SW 1271 (cell line): ENCODE data around the gene PLIN5.

ENCODE experiments used
- DNase-seq, 2 experiments: peaks; one replicate each; lab custom pipeline; 2025; lab: John Stamatoyannopoulos, UW

PLIN5 gene

DNA sequence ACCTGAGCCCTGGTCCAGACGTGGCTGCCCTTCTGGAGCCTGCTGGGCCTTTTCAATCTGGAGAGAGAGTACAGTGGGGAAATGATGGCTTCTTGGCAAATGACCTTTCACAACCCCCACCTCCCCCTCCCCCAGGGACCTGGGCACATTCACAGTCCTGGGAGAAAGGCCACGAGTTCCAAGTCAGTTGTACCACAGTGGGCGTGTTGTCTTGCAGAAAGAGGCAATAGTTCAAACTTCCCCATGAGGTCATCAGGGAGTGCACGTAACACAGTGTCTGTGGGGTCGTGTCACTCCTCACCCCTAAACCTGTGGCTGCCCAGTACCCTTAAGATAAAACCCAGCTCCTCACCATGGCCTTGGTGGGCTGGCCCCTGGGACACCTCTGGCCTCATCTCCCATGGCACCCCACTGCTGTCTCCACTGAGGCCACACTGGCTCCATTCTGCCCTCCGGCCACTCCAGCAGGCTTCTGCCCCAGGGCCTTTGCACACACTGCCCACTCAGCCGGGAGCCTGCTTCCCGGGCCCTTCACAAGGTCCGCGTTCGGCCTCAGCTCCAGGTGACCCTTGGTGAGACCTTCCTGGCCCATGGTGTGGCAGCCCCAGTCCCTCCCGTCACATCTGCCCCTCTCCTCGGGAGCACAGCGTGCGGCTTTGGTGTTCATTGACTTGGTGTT, 30.0 kb downstream of the PLIN5 start:
- no peak for DNase-seq

GRCh38 chr19:4504297-4504701, 30.7 kb downstream of the PLIN5 start:
- no peak for DNase-seq

GRCh38 chr19:4503825-4504170, 31.2 kb downstream of the PLIN5 start:
- DNase-seq = no peak

DNA sequence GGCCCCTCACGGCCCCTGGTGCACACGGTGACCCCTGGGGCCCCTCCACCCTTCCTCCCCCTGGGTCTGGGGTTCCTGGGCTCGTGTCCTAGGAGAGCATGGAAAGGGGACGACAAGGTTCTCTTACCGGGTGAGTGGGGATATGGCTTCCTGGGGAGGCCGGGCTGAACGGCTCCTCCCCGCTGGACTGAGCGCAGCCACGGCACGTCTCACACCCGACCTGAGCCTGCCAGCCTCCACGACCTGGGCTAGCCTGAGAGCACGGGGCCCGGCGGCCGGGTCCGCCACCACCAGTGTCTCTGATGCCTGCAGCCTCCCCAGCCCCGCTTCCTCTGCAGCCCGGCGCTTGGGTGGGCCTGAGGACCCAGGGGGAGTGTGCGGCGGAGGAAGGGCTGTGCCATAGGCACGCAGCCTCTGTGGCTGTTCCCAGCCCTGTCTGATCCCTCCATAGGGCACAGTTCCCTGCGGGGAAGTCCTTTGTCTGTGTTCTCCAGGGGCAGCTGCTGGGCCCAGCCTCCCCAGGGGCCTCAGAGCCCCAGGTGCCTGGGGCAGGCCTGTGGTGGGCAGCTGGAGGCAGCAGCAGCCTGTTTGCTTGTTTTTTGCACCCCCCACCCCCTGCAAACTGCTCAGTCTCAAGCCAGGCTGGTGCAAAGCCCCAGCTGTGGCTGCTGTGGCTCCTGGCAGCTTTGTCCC, 31.7 kb downstream of the PLIN5 start:
- DNase-seq = no peak

DNA sequence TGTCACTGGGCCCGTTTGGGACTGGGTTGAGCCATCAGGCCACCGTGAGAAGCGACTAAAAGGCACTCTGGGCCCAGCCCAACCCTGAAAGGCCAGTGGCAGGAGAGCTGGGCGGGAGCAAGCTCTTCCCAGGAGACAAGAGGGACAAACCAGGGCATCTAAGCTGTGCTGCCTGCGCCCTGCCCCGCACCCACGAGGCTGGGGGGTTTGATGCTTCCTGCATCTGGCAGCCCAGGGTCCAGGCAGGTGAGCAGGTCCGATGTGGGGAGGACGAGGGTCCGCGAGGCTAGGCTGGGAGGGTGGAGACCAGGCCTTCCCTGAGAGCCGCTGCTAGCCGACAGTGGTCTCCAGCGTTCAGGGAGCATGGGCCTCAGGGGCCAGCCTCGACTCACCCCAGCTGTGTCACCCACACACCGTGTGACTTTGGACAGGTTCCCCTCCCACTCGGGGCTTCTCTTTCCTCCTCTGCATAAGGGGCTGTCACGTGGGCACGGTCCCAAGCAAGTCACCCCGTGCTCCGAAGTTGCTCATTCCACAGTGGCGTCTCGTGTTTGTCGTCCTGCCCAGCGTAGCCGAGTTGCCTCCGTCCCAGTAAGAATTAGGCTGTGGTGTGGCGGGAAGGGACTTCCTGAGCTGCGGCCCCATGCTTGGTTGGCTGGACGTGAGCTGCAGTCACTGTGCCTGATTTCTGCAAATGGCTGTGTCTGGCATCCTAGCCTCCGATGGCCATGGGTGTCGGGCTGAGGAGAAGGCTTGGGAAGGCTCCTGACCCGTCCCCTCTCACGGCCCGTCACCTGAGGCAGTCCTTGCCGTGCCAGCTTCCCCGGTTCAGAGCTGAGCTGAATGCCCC, 32.5 kb downstream of the PLIN5 start:
- no peak for DNase-seq

- no peak for DNase-seq
Measured at GRCh38 chr19:4501691-4502090, 33.3 kb downstream of the PLIN5 start.

DNA sequence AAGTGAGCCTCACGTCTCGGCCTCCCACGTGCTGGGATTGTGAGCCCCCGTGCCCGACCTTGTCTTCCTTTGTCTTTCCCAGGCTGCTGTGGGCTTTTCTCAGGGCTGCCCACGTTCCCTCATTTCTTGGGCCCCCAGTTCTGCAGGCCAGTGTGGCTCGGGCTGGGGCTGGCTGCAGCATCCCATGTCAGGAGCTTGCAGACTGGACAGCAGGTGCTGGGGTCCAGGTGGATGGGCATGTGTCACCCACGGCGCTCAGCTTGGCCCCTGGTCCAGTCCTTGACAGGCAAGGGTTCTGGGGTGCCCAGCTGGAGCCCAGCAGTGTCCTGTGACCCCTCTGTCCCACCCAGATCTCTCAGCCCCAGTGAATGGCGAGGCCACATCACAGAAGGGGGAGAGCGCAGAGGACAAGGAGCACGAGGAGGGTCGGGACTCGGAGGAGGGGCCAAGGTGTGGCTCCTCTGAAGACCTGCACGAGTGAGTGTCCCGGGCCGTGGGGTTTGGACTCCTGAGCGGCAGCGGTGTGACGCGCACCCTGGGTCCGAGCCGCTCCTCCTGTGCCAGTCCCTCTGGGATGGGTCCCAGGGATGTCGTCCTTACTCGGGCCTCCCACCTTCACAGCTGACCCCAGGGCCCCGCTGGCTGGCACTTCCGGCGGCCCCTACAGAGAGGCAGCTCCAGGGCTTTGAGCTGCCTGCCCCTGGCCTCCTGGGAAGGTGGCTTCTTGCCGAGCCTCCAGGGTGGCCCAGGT, 34.0 kb downstream of the PLIN5 start:
- DNase-seq = no peak

DNA sequence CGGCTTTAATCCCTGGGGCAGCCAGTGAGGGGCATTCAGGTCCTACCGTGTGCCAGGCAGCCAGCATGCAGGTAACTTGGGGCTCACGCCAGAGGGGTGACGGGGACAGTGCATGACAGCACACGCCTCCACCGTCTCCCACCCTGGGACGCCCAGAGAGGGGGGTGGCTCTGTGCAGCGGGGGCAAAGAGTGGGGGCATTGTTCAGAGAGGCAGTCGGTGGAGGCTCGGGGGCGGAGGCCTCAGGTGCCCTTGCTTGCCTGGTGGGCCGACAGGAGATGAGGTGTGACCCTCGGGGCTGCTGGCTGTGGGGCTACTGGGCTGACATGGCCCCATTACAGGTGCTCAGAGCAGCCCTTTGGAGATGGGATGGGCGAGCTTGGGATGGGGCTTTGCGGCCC, 35.2 kb downstream of the PLIN5 start:
- no peak for DNase-seq

- no peak for DNase-seq
Measured at GRCh38 chr19:4499318-4499717, 35.7 kb downstream of the PLIN5 start.

DNA sequence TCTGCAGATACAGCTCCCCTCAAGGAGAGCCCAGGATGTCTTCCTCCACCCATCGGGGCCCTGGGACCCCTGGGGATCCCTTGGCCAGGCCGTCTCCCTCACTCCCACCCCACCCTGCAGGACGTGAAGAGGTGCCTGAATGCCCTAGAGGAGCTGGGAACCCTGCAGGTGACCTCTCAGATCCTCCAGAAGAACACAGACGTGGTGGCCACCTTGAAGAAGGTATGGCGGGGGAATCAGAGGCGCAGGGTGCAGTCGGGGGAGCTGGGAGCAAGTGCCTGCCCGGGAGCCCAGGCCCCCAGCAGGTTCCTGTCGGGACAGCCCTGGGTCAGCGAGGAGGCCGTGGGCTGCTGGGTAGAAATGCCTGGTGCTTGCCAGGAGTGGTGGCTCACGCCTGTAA, 36.3 kb downstream of the PLIN5 start:
- no peak for DNase-seq

GRCh38 chr19:4497770-4498389, 37.1 kb downstream of the PLIN5 start:
- DNase-seq = no peak

- no peak for DNase-seq
Measured at GRCh38 chr19:4496304-4496703, 38.7 kb downstream of the PLIN5 start.

DNA sequence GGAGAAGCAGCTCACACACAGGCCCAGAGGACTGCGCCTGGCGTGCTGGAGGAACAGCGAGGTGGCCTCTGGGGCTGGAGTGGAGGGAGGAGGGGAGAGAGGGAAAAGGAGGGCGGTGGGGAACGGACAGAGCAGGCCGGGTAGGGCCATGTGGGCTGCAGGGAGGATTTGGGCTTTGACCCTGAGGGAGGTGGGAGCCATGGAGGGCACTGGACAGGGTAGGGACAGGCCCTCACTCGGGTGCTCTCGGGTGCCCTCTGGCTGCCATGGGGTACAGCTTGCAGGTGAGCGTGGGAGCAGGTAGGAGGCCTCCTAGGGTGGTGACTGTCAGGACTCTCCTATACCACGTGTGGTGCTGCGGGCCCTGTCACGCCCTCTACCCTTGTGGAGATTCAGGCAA, 39.6 kb downstream of the PLIN5 start:
- DNase-seq = no peak

DNA sequence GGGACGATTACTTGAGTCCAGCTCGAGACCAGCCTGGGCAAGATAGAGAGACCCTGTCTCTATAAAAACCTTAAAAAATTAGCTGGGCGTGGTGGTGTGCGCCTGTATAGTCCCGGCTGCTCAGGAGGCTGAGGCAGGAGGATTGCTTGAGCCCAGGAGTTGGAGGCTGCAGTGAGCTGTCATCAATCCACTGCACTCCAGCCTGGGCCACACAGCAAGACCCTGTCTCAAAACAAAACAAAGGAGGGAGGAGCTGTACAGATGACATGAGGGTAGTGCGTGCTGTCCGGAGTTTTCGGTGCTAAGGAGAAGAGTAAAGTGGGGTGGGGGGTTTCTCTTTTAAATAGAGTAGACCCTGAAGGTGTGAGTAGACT, 40.3 kb downstream of the PLIN5 start:
- no peak for DNase-seq

DNA sequence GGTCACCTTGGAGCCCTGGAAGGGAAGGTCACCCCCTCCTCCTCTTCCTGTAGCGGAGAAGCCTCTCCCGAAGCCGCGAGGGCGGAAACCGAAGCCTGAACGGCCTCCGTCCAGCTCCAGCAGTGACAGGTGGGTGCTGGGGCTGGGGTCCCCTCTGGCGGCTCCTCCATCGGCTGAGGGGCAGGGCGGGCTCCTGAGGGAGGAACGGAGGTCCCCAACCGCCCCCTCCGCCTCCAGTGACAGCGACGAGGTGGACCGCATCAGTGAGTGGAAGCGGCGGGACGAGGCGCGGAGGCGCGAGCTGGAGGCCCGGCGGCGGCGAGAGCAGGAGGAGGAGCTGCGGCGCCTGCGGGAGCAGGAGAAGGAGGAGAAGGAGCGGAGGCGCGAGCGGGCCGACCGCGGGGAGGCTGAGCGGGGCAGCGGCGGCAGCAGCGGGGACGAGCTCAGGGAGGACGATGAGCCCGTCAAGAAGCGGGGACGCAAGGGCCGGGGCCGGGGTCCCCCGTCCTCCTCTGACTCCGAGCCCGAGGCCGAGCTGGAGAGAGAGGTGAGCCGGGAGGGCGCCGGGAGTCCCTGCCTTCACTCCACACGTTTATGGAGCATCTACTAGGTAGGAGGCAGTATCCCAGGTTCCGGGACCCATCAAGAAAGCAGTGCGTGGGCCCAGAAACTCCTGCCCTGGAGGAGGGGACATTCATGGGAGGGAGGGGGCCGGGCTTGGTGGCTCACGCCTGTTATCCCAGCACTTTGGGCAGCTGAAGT, 40.9 kb downstream of the PLIN5 start:
- DNase-seq = no peak

DNA sequence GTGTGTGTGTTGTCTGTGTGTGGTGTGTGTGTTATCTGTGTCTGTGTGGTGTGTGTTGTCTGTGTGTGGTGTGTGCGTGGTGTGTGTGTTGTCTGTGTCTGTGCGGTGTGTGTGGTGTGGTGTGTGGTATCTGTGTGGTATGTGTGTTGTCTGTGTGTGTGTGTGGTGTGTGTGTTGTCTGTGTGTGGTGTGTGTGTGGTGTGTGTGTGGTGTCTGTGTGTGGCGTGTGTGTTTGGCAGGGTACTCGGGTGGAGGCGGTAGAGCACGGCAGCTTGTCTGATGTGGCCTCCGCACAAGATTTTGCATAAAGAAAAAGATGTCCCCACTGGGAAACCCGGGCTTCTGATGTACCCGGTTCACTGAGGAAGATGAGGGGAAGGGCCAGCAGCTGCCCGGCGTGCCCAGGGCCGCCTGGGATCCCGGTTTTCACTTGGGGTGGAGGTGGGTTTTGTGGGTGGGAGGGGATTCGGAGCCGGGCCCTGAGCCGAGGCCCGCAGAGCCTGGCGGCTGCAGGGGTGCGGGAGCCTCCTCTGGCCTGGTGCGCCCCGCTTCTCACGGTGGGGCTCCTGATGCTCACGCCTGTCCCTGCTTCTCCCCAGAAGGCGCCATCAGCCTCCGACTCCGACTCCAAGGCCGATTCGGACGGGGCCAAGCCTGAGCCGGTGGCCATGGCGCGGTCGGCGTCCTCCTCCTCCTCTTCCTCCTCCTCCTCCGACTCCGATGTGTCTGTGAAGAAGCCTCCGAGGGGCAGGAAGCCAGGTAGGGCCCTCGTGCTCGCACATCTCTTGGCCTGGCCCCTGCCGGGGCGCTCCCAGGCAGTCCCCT, 41.7 kb downstream of the PLIN5 start:
- no peak for DNase-seq

DNA sequence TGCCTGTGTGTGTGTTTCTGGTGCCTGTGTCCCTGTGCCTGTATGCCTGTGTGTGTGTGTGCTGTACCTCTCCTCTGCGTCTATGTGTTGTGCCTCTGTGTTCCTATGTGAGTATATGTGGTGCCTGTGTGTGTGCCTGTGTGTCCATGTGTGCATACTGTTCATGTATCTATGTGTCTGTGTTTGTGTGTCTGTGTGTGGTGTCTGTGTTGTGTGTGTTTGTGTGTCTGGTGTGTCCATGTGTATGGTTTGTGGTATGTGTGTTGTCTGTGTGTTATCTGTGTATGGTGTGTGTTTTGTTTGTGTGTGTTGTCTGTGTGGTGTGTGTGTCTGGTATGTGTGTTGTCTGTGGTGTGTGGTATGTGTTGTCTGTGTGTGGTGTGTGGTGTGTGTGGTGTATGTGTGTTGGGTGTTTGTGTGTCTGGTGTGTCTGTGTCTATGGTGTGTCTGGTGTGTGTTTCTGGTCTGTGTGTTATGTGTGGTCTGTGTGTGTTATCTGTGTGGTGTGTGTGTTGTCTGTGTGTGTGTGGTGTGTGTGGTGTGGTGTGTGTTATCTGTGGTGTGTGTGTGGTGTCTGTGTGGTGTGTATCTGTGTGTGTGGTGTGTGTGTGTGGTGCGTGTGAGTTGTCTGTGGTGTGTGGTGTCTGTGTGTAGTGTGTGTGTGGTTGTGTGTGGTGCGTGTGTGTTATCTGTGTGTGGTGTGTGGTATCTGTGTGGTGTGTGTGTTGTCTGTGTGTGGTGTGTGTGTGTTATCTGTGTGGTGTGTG, 42.5 kb downstream of the PLIN5 start:
- DNase-seq = no peak

DNA sequence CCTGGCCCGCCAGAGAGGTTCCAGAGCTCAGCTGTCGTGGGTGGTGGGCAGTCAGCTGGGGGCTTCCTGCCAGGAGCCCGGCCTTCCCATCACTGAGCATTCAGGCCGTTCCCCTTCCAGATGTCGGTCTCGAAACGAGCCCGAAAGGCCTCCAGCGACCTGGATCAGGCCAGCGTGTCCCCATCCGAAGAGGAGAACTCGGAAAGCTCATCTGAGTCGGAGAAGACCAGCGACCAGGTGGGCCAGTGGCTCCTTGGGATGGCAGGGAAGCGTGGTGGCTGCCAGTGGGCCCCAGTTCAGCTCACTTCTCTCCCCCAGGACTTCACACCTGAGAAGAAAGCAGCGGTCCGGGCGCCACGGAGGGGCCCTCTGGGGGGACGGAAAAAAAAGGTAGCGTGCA, 43.6 kb downstream of the PLIN5 start:
- DNase-seq = no peak

DNA sequence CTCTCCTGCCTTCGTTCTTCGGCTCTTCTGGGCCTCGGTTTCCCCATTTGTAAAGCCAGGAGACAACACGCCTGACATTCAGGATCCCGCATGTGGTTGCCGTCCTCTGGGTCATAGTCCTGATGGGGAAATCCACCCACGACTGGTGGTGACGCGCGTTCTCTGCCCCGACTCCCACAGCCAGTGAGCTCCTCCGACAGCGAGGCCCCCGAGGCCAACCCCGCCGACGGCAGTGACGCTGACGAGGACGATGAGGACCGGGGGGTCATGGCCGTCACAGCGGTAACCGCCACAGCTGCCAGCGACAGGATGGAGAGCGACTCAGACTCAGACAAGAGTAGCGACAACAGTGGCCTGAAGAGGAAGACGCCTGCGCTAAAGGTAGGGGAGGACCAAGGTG, 46.5 kb downstream of the PLIN5 start:
- DNase-seq = no peak

GRCh38 chr19:4487572-4487971, 47.5 kb downstream of the PLIN5 start:
- DNase-seq = no peak
